GM12891 (cell line): ENCODE measurements around the gene GRM7.

Experiments
- POLR2A ChIP-seq: IDR thresholded peaks from 2 replicates; pipeline ENCODE4 v1.6.1; 2011; ENCODE audit warnings: low read depth, low read length, control low read depth
- POLR2AphosphoS5 ChIP-seq: IDR thresholded peaks from 2 replicates; pipeline ENCODE4 v1.6.1; 2011; ENCODE audit warnings: low read depth, low read length, control low read depth

GRCh38 chr3:7392206-7392605 is 531.3 kb downstream of the GRM7 start:
- TF ChIP-seq POLR2A (no peak), POLR2AphosphoS5 (no peak)
